Epithelial cell of proximal tubule (primary cell): ENCODE results near the gene SENP3. TPM values are rescaled to one million over a fixed set of nuclear protein-coding genes. Genes with fewer than 3 reads are reported as not detected.
A peak's percentile ranks its signal among the peaks of the same experiment; 100 is the strongest.

ENCODE experiments used
- DNase-seq: peaks from one replicate; pipeline ENCODE4 v3.0.0-alpha.2; 2011; ENCODE audit warnings: low read depth
- H3K4me3 ChIP-seq: 2 replicates; pipeline ENCODE4 v1.5.1; 2011; ENCODE audit warnings: low read depth, mild to moderate bottlenecking, low read length
- total RNA-seq: library from RNA; depleted of rRNA; stranded (reverse); fragments of >200 nt; gene quantifications from 2 replicates; pipeline ENCODE4 v1.2.3, GENCODE V29; 2015
- TF ChIP-seq, protein P1 (sequence below): conservative IDR thresholded peaks from 2 replicates; pipeline ENCODE4 v1.5.1; 2012; ENCODE audit warnings: low read depth, mild to moderate bottlenecking, low read length

The SENP3 gene
- total RNA-seq, 1 donor from 2014 or later: 62.9 TPM

DNA sequence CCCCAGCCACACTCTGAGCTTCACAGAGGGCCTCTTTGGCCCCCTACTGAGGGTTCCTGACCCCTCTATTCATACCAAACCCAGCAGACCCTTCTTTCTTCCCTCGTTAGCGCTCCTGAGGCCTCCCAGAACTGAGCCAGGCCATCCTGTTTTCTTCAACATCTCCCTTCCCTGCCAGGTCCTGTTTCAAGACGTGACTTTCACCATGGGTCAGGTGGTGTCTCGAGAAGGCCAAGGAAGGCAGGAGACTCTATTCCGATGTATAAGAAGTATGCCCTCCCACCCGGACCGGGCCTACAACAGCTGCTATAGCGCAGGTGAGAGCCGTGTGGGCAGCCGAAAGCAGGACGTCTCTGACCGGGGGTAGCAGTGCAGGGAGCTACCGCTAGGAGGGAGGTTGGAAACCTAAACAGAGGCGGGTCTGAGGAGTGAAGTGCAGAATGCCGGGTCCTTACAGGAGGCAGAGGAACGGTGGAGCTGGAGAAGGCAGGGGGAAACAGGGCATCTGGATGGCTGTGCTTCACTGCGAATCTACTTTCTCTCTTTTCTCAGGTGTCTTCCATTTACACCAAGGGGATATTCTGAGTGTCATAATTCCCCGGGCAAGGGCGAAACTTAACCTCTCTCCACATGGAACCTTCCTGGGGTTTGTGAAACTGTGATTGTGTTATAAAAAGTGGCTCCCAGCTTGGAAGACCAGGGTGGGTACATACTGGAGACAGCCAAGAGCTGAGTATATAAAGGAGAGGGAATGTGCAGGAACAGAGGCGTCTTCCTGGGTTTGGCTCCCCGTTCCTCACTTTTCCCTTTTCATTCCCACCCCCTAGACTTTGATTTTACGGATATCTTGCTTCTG, 1.3 kb upstream of the SENP3 start:
- H3K4me3 ChIP-seq: peak overlapping the region; percentile 89
- no peak for DNase-seq
- TF ChIP-seq, protein P1, sequence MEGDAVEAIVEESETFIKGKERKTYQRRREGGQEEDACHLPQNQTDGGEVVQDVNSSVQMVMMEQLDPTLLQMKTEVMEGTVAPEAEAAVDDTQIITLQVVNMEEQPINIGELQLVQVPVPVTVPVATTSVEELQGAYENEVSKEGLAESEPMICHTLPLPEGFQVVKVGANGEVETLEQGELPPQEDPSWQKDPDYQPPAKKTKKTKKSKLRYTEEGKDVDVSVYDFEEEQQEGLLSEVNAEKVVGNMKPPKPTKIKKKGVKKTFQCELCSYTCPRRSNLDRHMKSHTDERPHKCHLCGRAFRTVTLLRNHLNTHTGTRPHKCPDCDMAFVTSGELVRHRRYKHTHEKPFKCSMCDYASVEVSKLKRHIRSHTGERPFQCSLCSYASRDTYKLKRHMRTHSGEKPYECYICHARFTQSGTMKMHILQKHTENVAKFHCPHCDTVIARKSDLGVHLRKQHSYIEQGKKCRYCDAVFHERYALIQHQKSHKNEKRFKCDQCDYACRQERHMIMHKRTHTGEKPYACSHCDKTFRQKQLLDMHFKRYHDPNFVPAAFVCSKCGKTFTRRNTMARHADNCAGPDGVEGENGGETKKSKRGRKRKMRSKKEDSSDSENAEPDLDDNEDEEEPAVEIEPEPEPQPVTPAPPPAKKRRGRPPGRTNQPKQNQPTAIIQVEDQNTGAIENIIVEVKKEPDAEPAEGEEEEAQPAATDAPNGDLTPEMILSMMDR: peak; percentile 74

DNA sequence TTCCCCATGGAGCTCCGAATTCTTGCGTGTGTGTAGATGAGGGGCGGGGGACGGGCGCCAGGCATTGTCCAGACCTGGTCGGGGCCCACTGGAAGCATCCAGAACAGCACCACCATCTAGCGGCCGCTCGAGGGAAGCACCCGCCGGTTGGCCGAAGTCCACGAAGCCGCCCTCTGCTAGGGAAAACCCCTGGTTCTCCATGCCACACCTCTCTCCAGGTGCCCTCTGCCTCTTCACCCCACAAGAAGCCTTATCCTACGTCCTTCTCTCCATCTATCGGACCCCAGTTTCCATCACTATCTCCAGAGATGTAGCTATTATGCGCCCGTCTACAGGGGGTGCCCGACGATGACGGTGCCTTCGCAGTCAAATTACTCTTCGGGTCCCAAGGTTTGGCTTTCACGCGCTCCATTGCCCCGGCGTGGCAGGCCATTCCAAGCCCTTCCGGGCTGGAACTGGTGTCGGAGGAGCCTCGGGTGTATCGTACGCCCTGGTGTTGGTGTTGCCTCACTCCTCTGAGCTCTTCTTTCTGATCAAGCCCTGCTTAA, 617 bp upstream of the SENP3 start:
- TF ChIP-seq, protein P1: peak; percentile 65
- H3K4me3 ChIP-seq: peak overlapping the region; percentile 89
- no peak for DNase-seq

DNA sequence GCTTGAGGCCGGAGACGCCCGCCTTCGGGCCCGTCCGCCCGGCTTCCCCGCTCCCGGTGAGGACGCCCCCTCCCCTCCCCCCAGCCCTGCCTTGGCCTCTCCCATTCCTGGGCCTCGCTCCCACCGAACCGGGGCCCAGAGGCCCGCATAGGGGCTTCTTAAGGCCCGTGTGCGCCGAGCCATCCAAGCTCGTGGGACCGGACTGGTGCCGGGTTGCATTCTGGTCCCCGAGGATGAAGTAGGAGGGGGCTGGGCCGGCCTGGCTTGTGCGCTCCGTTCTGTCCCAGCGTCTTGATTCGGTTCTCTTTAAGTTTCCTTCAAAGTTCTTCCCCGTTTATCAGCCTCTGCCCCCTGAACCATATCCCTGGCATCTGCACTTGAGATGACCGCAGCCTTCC, 488 bp downstream of the SENP3 start:
- no peak for DNase-seq
- H3K4me3 ChIP-seq: peak overlapping the region; percentile 89
- TF ChIP-seq, protein P1: no peak

DNA sequence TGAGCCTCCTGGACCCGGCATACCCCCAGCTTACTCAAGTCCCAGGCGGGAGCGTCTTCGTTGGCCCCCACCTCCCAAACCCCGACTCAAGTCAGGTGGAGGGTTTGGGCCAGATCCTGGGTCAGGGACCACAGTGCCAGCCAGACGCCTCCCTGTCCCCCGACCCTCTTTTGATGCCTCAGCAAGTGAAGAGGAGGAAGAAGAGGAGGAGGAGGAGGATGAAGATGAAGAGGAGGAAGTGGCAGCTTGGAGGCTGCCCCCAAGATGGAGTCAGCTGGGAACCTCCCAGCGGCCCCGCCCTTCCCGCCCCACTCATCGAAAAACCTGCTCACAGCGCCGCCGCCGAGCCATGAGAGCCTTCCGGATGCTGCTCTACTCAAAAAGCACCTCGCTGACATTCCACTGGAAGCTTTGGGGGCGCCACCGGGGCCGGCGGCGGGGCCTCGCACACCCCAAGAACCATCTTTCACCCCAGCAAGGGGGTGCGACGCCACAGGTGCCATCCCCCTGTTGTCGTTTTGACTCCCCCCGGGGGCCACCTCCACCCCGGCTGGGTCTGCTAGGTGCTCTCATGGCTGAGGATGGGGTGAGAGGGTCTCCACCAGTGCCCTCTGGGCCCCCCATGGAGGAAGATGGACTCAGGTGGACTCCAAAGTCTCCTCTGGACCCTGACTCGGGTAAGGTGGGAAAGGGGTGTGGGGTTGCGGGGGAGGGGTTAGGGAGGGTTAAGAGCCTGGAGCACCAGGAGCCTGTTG, 1.6 kb downstream of the SENP3 start:
- TF ChIP-seq, protein P1: no peak
- no peak for DNase-seq
- peak overlapping the region; percentile 89 for H3K4me3 ChIP-seq

DNA sequence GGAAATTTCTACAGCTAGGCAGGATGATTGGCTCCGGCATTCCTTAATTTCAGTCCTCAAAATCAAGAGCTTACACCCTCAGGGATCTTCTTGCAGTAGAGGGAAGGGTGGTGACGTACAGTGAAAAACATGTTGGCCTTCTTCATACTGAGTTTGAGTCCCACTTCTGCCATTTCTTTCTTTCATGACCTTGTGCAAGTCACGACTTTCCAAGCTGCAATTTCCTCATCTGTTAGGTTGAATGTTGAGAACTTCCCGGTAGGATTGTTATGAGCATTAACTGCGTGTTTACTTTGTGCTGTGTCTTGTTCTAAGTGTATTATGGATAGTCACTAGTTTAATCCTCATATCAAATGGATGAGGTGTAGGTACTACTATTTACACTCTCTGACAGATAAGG, 7.9 kb downstream of the SENP3 start:
- no peak for DNase-seq
- H3K4me3 ChIP-seq: no peak overlapping the region
- TF ChIP-seq, protein P1: no peak

DNA sequence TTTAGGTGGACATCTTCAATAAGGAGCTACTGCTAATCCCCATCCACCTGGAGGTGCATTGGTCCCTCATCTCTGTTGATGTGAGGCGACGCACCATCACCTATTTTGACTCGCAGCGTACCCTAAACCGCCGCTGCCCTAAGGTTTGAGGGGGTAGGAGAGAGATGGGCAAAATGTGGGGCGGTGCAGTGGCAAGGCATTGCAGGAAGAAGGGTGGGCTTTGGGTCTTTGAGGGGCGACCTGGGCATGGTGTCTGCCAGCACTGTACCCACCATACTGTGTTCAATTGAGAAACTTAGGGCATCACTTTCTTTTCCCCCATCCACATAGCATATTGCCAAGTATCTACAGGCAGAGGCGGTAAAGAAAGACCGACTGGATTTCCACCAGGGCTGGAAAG, 8.6 kb downstream of the SENP3 start:
- H3K4me3 ChIP-seq: no peak overlapping the region
- TF ChIP-seq, protein P1: no peak
- no peak for DNase-seq

DNA sequence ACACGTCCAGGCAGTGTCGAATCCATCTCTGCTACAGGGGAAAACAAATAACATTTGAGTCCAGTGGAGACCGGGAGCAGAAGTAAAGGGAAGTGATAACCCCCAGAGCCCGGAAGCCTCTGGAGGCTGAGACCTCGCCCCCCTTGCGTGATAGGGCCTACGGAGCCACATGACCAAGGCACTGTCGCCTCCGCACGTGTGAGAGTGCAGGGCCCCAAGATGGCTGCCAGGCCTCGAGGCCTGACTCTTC, 10.5 kb downstream of the SENP3 start:
- no peak for DNase-seq
- TF ChIP-seq, protein P1: no peak
- H3K4me3 ChIP-seq: peak overlapping the region; percentile 75
